ENCODE data around the gene ACOT7. TPM values are rescaled to one million over a fixed set of nuclear protein-coding genes. Genes with fewer than 3 reads are reported as not detected.

The ACOT7 gene
- total and polyA plus RNA-seq, 2 donors from 2014 or later, result 23.0 to 135 TPM

- no peak overlapping the region for H3K9ac ChIP-seq (ENCODE audit: low read length in 3 of 3)
- no peak for FAIRE-seq
- no peaks in the 10 kb centered on the region for H3K36me3 ChIP-seq (ENCODE audit: control insufficient read depth in 2 of 3, insufficient read depth in 3 of 3, low read length in 3 of 3)
- peak; percentile 76 to 94 (median 85) for DNase-seq
- H3K4me1 ChIP-seq (ENCODE audit: control insufficient read depth in 2 of 3, insufficient read depth in 2 of 3, low read depth in 1 of 3, low read length in 3 of 3), result peaks cover 0 to 7% (median 2%) of the 10 kb centered on the region in 3 donors
- no peaks in the 10 kb centered on the region for H3K9me3 ChIP-seq (ENCODE audit: control insufficient read depth in 2 of 3, insufficient read depth in 1 of 3, low read length in 3 of 3)
- TF ChIP-seq CTCF (IDR thresholded peaks at IDR 0.05; ENCODE audit: borderline replicate concordance, extremely low read depth, insufficient read depth), result no peak
- intact Hi-C loops (cut with DNase I), result loop anchor here (10.0 kb wide), 1 partner anchor 85 kb away; no protein-coding TSS in a partner anchor
- no peak overlapping the region for H3K27ac ChIP-seq (ENCODE audit: low read depth in 2 of 2, low read length in 2 of 2)
- no peak overlapping the region for H3K4me3 ChIP-seq (ENCODE audit: low read length in 3 of 3)
- no peaks in the 10 kb centered on the region for H3K27me3 ChIP-seq (ENCODE audit: control insufficient read depth, insufficient read depth, low read length)
Observed at GRCh38 chr1:6259491-6260362, 133.8 kb downstream of the ACOT7 start.

GRCh38 chr1:6258675-6259074 lies 134.9 kb downstream of the ACOT7 start:
- no peak for FAIRE-seq
- H3K9me3 ChIP-seq (ENCODE audit: control insufficient read depth in 2 of 3, insufficient read depth in 1 of 3, low read length in 3 of 3), result no peaks in the 10 kb centered on the region
- no peak for DNase-seq
- H3K4me1 ChIP-seq (ENCODE audit: control insufficient read depth in 2 of 3, insufficient read depth in 2 of 3, low read depth in 1 of 3, low read length in 3 of 3), result peaks cover 0 to 7% (median 2%) of the 10 kb centered on the region in 3 donors
- H3K9ac ChIP-seq (ENCODE audit: low read length in 3 of 3), result no peak overlapping the region
- TF ChIP-seq CTCF (IDR thresholded peaks at IDR 0.05; ENCODE audit: borderline replicate concordance, extremely low read depth, insufficient read depth), result no peak
- H3K27ac ChIP-seq (ENCODE audit: low read depth in 2 of 2, low read length in 2 of 2), result no peak overlapping the region
- intact Hi-C loops (cut with DNase I), result loop anchor here (10.0 kb wide), 1 partner anchor 86 kb away; no protein-coding TSS in a partner anchor
- H3K36me3 ChIP-seq (ENCODE audit: control insufficient read depth in 2 of 3, insufficient read depth in 3 of 3, low read length in 3 of 3), result no peaks in the 10 kb centered on the region
- H3K27me3 ChIP-seq (ENCODE audit: control insufficient read depth, insufficient read depth, low read length), result no peaks in the 10 kb centered on the region
- H3K4me3 ChIP-seq (ENCODE audit: low read length in 3 of 3), result no peak overlapping the region

- H3K9ac ChIP-seq (ENCODE audit: low read length in 3 of 3), result no peak overlapping the region
- DNase-seq, result no peak
- peaks cover 0 to 4% (median 0%) of the 10 kb centered on the region in 3 donors for H3K4me1 ChIP-seq (ENCODE audit: control insufficient read depth in 2 of 3, insufficient read depth in 2 of 3, low read depth in 1 of 3, low read length in 3 of 3)
- no peaks in the 10 kb centered on the region for H3K27me3 ChIP-seq (ENCODE audit: control insufficient read depth, insufficient read depth, low read length)
- TF ChIP-seq CTCF (IDR thresholded peaks at IDR 0.05; ENCODE audit: borderline replicate concordance, extremely low read depth, insufficient read depth), result no peak
- intact Hi-C loops (cut with DNase I), result loop anchor here (10.0 kb wide), 1 partner anchor 87 kb away; no protein-coding TSS in a partner anchor
- no peak for FAIRE-seq
- no peak overlapping the region for H3K27ac ChIP-seq (ENCODE audit: low read depth in 2 of 2, low read length in 2 of 2)
- H3K4me3 ChIP-seq (ENCODE audit: low read length in 3 of 3), result no peak overlapping the region
- no peaks in the 10 kb centered on the region for H3K36me3 ChIP-seq (ENCODE audit: control insufficient read depth in 2 of 3, insufficient read depth in 3 of 3, low read length in 3 of 3)
- H3K9me3 ChIP-seq (ENCODE audit: control insufficient read depth in 2 of 3, insufficient read depth in 1 of 3, low read length in 3 of 3), result no peaks in the 10 kb centered on the region
Observed at GRCh38 chr1:6257541-6258069, 136.0 kb downstream of the ACOT7 start.

Measured in kidney (tissue), 14 donors.